K562 (cell line): ENCODE results near the gene PPDPF. TPM values are rescaled to one million over a fixed set of nuclear protein-coding genes. Genes with fewer than 3 reads are reported as not detected.

Experiments used
- ATAC-seq: fragments of 200-7000 bp; cut with Tn5 transposase; 3 replicates; pipeline ENCODE4 v1.9.1; 2020; ENCODE audit warnings: moderate library complexity
- BruUV-seq: library from RNA; stranded (reverse); fragments of 400-500 nt; replicated peaks from 2 replicates; lab custom pipeline; 2021; lab: Mats Ljungman, UMichigan
- CTCF ChIA-PET: fragments of 300-600 bp; formaldehyde crosslinking; extraction: SDS; loops from one replicate; lab custom pipeline; 2021; ENCODE audit warnings: low intra/inter-chr PET ratio; lab: Yijun Ruan, JAX
- POLR2A ChIA-PET: fragments of 300-600, 350-650 bp; sonication (Branson Sonifier 250); formaldehyde crosslinking; extraction: SDS; loops from one replicate; lab custom pipeline; 2021; ENCODE audit warnings: antibody characterized with exemption, inconsistent platforms; lab: Yijun Ruan, JAX
- DNase-seq, 4 experiments: peaks; one replicate each; pipeline versions ENCODE4 v3.0.0 to v3.0.0-alpha.2; 2011 to 2018; ENCODE audit warnings: low spot score in 3 of 4, mixed read lengths in 3 of 4; ENCODE audit errors: extremely low read depth in 1 of 4
- FAIRE-seq: peaks from 2 replicates; lab custom pipeline; 2011; peaks lifted over from hg19 to GRCh38; lab: Jason Lieb, UNC
- H2AFZ ChIP-seq: 2 replicates; pipeline ENCODE4 v1.6.0; 2011; ENCODE audit warnings: low read depth, low read length, control low read depth, inconsistent platforms
- H3K27ac ChIP-seq: fragments of 200-600 bp; 3 replicates; pipeline ENCODE4 v1.8.0; 2011; ENCODE audit warnings: low read depth, mild to moderate bottlenecking, control low read depth, inconsistent platforms, low read length, moderate library complexity, mixed read lengths; ENCODE audit errors: extremely low read depth
- H3K27me3 ChIP-seq, 2 experiments: fragments of 300-600 bp in 1 of 2; 2 replicates in 1 of 2; 3 replicates in 1 of 2; pipeline versions ENCODE4 v1.6.0 to v1.8.0; 2011; ENCODE audit warnings: inconsistent platforms in 2 of 2, low read length in 2 of 2, mild to moderate bottlenecking in 1 of 2, mixed read lengths in 1 of 2, moderate library complexity in 1 of 2; ENCODE audit not compliant: control insufficient read depth in 2 of 2, insufficient read depth in 2 of 2
- H3K36me3 ChIP-seq: fragments of 300-600 bp; 3 replicates; pipeline ENCODE4 v1.8.0; 2011; ENCODE audit warnings: mild to moderate bottlenecking, low read length, inconsistent platforms; ENCODE audit not compliant: control insufficient read depth, insufficient read depth
- H3K4me1 ChIP-seq, 2 experiments: fragments of 200-600 bp in 1 of 2; replicated peaks in 1 of 2; 2 replicates in 1 of 2; 3 replicates in 1 of 2; pipeline versions ENCODE4 v1.5.1 to v1.8.0; 2011; ENCODE audit warnings: inconsistent platforms in 2 of 2, low read length in 2 of 2, mild to moderate bottlenecking in 1 of 2, mixed read lengths in 1 of 2, moderate library complexity in 1 of 2; ENCODE audit not compliant: control insufficient read depth in 2 of 2, insufficient read depth in 2 of 2
- H3K4me2 ChIP-seq: 2 replicates; pipeline ENCODE4 v1.6.1; 2011; ENCODE audit warnings: low read length, control low read depth, inconsistent platforms, mixed read lengths; ENCODE audit not compliant: insufficient read depth
- H3K4me3 ChIP-seq: fragments of 200-600 bp; sonication (generic), shearing (Covaris generic); 2 replicates; pipeline ENCODE4 v1.5.1; 2016; ENCODE audit warnings: control low read depth, inconsistent platforms
- H3K79me2 ChIP-seq: fragments of 200-600 bp; 3 replicates; pipeline ENCODE4 v1.8.0; 2011; ENCODE audit warnings: low read length, inconsistent platforms; ENCODE audit not compliant: control insufficient read depth, insufficient read depth
- H3K9ac ChIP-seq, 2 experiments: 2 replicates each; pipeline versions ENCODE4 v1.6.0 to v1.6.1; 2011; ENCODE audit warnings: low read depth in 2 of 2, low read length in 2 of 2, control low read depth in 1 of 2, inconsistent platforms in 1 of 2, mild to moderate bottlenecking in 1 of 2, mixed read lengths in 1 of 2; ENCODE audit not compliant: insufficient read depth in 1 of 2
- H3K9me1 ChIP-seq: one replicate; pipeline ENCODE4 v1.6.0; 2011; ENCODE audit warnings: inconsistent platforms, mild to moderate bottlenecking, low read length, moderate library complexity; ENCODE audit not compliant: control insufficient read depth, insufficient read depth
- H3K9me3 ChIP-seq: replicated peaks from 2 replicates; pipeline ENCODE4 v1.5.1; 2011; ENCODE audit warnings: low read depth, low read length, inconsistent platforms; ENCODE audit not compliant: control insufficient read depth, insufficient read depth
- H4K20me1 ChIP-seq: replicated peaks from 2 replicates; pipeline ENCODE4 v1.6.1; 2011; ENCODE audit warnings: low read length, inconsistent platforms, mixed read lengths; ENCODE audit not compliant: control insufficient read depth, insufficient read depth
- MGA ChIP-seq: fragments of 450-650 bp; IDR thresholded peaks from 2 replicates; pipeline ENCODE4 v1.6.1; 2016; ENCODE audit warnings: mild to moderate bottlenecking, moderate library complexity
- MTA1 ChIP-seq: fragments of 450-650 bp; IDR thresholded peaks from 2 replicates; pipeline ENCODE4 v1.6.1; 2017; ENCODE audit warnings: borderline replicate concordance
- MTA2 ChIP-seq: fragments of 450-650 bp; IDR thresholded peaks from 2 replicates; pipeline ENCODE4 v1.6.1; 2016; ENCODE audit warnings: low read depth
- TCF15 ChIP-seq: fragments of 250-450 bp; sonication (Bioruptor Pico); IDR thresholded peaks from 2 replicates; pipeline ENCODE4 v1.8.0; 2022; ENCODE audit warnings: moderate library complexity, mild to moderate bottlenecking, inconsistent platforms
- XRCC5 ChIP-seq: fragments of 200-400 bp; formaldehyde crosslinking; IDR thresholded peaks from 2 replicates; pipeline ENCODE4 v1.6.1; 2017; ENCODE audit warnings: low read depth, mild to moderate bottlenecking, low read length
- ZNF140 ChIP-seq: fragments of 250-450 bp; sonication (Bioruptor Pico); IDR thresholded peaks from 2 replicates; pipeline ENCODE4 v1.8.0; 2021; ENCODE audit warnings: moderate library complexity, mild to moderate bottlenecking, inconsistent platforms
- ZNF165 ChIP-seq: fragments of 250-450 bp; sonication (Bioruptor Pico); IDR thresholded peaks from 2 replicates; pipeline ENCODE4 v1.4.0; 2020; ENCODE audit warnings: borderline replicate concordance
- ZNF212 ChIP-seq: fragments of 450-650 bp; formaldehyde crosslinking; IDR thresholded peaks from 2 replicates; pipeline ENCODE4 v1.4.0; 2020; ENCODE audit warnings: mild to moderate bottlenecking
- ZNF551 ChIP-seq: fragments of 250-450 bp; sonication (Bioruptor Pico); IDR thresholded peaks from 2 replicates; pipeline ENCODE4 v1.5.0; 2021; ENCODE audit warnings: mild to moderate bottlenecking, moderate library complexity
- ZNF57 ChIP-seq: fragments of 450-650 bp; formaldehyde crosslinking; IDR thresholded peaks from 2 replicates; pipeline ENCODE4 v1.4.0; 2020; ENCODE audit warnings: mild to moderate bottlenecking, moderate library complexity
- WGBS: fragments of 100-300 bp; shearing (Covaris generic); methylation state at CpG from one replicate; pipeline ENCODE4 v1.1.6; 2016; ENCODE audit warnings: low coverage, mixed read lengths; ENCODE audit not compliant: insufficient coverage; ENCODE audit errors: missing lambda C conversion rate; 5-methylcytosine and 5-hydroxymethylcytosine counted together
- in situ Hi-C: fragments of 300-500 bp; cut with MboI; formaldehyde crosslinking; loops from 4 replicates; pipeline ENCODE4 v1.15.0; 2018; ENCODE audit warnings: inconsistent platforms, mixed read lengths
- intact Hi-C: fragments of 100-400 bp; cut with micrococcal nuclease; formaldehyde crosslinking; loops from 2 replicates; pipeline ENCODE4 v1.14.2; 2022
- polyA plus RNA-seq, 8 experiments: library from polyadenylated mRNA; depleted of rRNA in 4 of 8; stranded (reverse) in 5 of 8; unstranded in 3 of 8; fragments of >200 nt; fragmentation: Nextera tagmentation in 2 of 8; fragmentation: Illumina TruSeq in 1 of 8; extraction: Ambion mirVana in 2 of 8; extraction: Trizol in 1 of 8; gene quantifications; 2 replicates each; pipeline versions ENCODE4 v1.2.1 to v1.2.3, GENCODE V29; 2011 to 2014; ENCODE audit warnings: inconsistent platforms in 1 of 8, missing spikeins in 1 of 8
- total RNA-seq, 7 experiments: library from RNA; depleted of rRNA in 6 of 7; stranded (reverse); fragments of >200 nt in 6 of 7; fragmentation: Illumina TruSeq in 2 of 7; extraction: Trizol in 2 of 7; gene quantifications; 2 replicates each; pipeline versions ENCODE4 v1.2.1 to v1.2.3, GENCODE V29; 2011 to 2021; ENCODE audit warnings: low replicate concordance in 1 of 7

The PPDPF gene
- total and polyA plus RNA-seq, 9 of the 15 experiments (the other 6 are each of a cell fraction or from before 2014, with no cell fraction given) = 0.77 to 233 (median 10.5) TPM

- Histone ChIP-seq H3K4me1 (peaks cover 0 to 73% of the 10 kb centered on the region in 2 experiments; a peak in 3 of 5 replicates), H3K9me1 (no peaks in the 10 kb centered on the region), H3K27ac (no peak overlapping the region), H2AFZ (no peak overlapping the region), H3K79me2 (no peaks in the 10 kb centered on the region), H3K4me3 (no peak overlapping the region), H4K20me1 (peaks cover 9% of the 10 kb centered on the region; the same call in 1 of the 2 replicates), H3K27me3 (peaks cover 9 to 14% of the 10 kb centered on the region in 2 experiments; a peak in 3 of 5 replicates), H3K9me3 (peaks cover 6% of the 10 kb centered on the region), H3K36me3 (no peaks in the 10 kb centered on the region), H3K4me2 (no peak overlapping the region; the same call in 1 of the 2 replicates), H3K9ac (0 out of 4 replicates have a peak overlapping the region, but pooled peaks of 1 of the 2 experiments have one; percentile 16)
- CTCF ChIA-PET = no interaction called here
- FAIRE-seq = no peak
- in situ Hi-C loops = no loop called here
- DNase-seq = no peak
- intact Hi-C loops = no loop called here
- WGBS = 40% methylated on average over 27 of the region's 27 CpGs
- no TSS peak for BruUV-seq
- ATAC-seq = no peak
- POLR2A ChIA-PET = no interaction called here
- TF ChIP-seq TCF15 (CRISPR knock-in tag) = no peak
- TF ChIP-seq MTA2 = no peak
- no peak for TF ChIP-seq XRCC5
- no peak for TF ChIP-seq ZNF551 (CRISPR knock-in tag)
- no peak for TF ChIP-seq MGA
- TF ChIP-seq ZNF165 (CRISPR knock-in tag) = no peak
- TF ChIP-seq ZNF57 (CRISPR knock-in tag) = no peak
- no peak for TF ChIP-seq MTA1
- TF ChIP-seq ZNF212 = no peak
- no peak for TF ChIP-seq ZNF140 (CRISPR knock-in tag)
These were observed 19.4 kb upstream of the PPDPF start for GRCh38 chr20:63500902-63501817.
